Measurements from ENCODE around the gene DOK3. TPM values are rescaled to one million over a fixed set of nuclear protein-coding genes. Genes with fewer than 3 reads are reported as not detected.

The DOK3 gene
- total RNA-seq, 1 donor from 2014 or later: 1.1 TPM

DNA sequence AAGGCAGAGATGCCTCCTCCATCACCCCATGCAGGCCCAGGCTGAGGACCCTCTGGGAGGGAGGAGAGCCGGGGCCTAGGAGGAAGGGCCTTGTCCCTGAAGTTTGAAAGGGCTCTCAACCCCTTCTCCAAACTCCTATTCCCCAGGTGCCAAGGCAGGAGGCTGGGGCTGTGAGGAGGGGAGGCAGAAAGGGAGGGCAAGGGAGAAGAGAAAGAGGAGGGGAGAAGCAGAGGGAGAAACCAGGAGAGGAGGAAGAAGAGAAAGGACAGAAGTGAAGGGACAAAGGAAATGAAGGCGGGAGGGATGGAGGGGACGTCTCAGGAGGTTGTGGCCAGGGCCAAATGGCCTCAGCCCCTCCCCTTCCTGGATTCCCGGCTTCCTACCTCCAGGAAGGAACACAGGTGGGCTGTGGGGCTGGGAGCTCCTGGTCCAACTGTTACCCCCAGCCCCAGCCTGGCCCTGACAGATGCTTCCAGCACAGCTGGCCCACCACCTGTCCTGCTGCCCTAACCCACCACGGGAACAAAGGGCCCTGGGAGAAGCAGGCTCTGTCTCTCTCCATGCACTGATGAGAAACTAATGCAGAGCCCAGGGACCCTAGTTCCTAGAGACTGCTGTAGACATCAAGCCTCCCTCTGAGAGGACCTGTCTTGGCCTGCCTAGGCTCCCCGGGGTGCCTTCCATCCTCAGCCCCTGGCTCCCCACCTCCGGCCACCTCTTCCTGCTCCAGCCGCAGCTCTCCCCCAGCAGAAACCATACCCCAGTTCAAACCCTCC, 39.7 kb downstream of the DOK3 start:
- H3K4me3 ChIP-seq (ENCODE audit: low read depth, low read length): no peak overlapping the region
- DNase-seq (ENCODE audit: low read depth): no peak
- no peaks in the 10 kb centered on the region for H3K27me3 ChIP-seq (ENCODE audit: control insufficient read depth, insufficient read depth, low read length)
- no peak for TF ChIP-seq CTCF (IDR thresholded peaks at IDR 0.05; ENCODE audit: insufficient read depth, low read length, poor library complexity, severe bottlenecking)
- peaks cover 6% of the 10 kb centered on the region for H3K36me3 ChIP-seq (ENCODE audit: control insufficient read depth, insufficient read depth, low read length)

DNA sequence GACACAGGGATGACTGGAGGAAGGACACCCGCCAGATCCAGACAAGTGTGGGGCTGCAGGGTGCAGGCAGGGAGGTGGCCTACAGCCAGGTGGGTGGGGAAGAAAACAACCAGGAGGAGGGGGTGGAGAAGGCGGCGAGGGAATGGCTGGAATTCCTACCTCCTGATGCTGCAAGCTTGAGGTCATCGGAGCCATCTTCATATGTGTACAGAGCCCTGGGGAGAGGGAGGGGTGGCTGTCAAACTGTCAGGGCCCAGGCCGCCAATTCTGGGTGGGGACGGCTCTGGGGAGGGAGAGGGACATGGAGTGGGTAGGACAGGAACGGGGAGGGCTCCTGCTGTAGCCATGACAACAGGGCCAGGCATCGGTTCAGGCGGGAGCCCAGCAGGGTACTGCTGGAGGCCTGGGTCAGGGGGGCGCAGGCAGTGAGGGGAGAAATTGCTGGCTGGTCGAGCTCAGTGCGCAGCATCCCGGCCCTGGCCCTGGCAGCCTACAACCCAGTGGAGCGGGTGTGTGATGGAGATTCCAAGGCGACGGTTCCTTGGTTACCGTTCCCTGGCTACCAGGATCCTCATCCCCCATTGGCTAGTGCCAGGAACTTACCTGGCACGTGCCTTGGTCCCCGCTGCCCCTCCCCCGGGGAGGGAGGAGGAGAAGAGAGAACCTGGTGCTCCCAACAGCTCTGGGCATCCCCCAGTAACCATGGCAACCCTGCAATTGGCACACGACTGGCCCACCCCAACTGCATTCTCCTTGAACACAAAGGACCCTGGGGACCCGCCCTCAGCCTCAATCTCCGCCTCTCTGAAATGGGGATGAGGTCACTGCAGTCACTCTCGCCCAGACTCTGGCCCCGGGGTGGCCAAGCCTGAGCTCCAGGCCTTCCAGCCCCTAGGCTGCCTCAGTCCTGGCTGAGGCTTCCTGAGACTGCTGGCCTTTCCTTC, 40.7 kb downstream of the DOK3 start:
- H3K27me3 ChIP-seq (ENCODE audit: control insufficient read depth, insufficient read depth, low read length): no peaks in the 10 kb centered on the region
- no peak overlapping the region for H3K4me3 ChIP-seq (ENCODE audit: low read depth, low read length)
- no peak for DNase-seq (ENCODE audit: low read depth)
- peaks cover 6% of the 10 kb centered on the region for H3K36me3 ChIP-seq (ENCODE audit: control insufficient read depth, insufficient read depth, low read length)
- no peak for TF ChIP-seq CTCF (IDR thresholded peaks at IDR 0.05; ENCODE audit: insufficient read depth, low read length, poor library complexity, severe bottlenecking)

DNA sequence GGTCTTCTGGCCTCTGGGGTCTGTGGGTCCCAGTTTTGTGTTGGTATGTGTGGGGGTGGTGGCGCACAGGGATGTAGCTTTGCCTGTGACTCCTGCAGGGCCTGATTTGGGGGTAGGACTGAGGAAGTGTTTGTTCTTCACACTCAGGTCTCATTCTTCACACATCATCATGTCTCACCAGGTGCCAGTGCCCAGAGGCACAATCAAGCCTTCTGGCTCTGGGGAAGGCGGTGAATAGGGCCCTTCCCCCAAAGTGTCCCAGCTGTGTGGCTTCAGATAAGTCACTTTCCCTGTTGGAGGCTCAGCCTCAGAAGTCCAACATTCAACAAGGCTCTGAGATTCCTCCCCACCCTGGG, 41.3 kb downstream of the DOK3 start:
- H3K27me3 ChIP-seq (ENCODE audit: control insufficient read depth, insufficient read depth, low read length): no peaks in the 10 kb centered on the region
- peaks cover 6% of the 10 kb centered on the region for H3K36me3 ChIP-seq (ENCODE audit: control insufficient read depth, insufficient read depth, low read length)
- TF ChIP-seq CTCF (IDR thresholded peaks at IDR 0.05; ENCODE audit: insufficient read depth, low read length, poor library complexity, severe bottlenecking): no peak
- no peak for DNase-seq (ENCODE audit: low read depth)
- H3K4me3 ChIP-seq (ENCODE audit: low read depth, low read length): no peak overlapping the region

- no peaks in the 10 kb centered on the region for H3K27me3 ChIP-seq (ENCODE audit: control insufficient read depth, insufficient read depth, low read length)
- H3K36me3 ChIP-seq (ENCODE audit: control insufficient read depth, insufficient read depth, low read length): peaks cover 6% of the 10 kb centered on the region
These were observed 42.2 kb downstream of the DOK3 start for GRCh38 chr5:177467436-177467835.

DNA sequence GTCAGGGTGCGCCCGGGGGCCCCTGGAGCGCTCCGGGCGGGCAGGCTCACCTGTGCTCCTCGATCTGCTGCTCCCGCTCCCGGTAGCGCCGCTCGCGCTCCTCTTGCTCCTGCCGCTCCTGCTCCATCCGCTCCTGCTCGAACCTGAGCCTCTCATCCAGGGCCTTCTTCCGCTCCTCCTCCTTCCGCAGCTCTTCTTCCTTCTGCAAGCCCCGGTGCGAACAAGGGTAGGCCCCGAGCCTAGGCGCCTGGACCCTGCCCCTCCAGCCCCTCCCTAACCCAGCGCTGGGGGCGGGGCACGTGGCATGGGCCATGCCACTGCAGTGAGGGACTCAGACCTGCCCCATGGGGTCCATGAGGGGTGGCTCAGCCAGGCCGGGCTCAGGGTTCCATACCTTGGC, 42.8 kb downstream of the DOK3 start:
- TF ChIP-seq CTCF (IDR thresholded peaks at IDR 0.05; ENCODE audit: insufficient read depth, low read length, poor library complexity, severe bottlenecking): no peak
- no peak for DNase-seq (ENCODE audit: low read depth)

More at GRCh38 chr5:177467436-177467835, 42.2 kb downstream of the DOK3 start:
- DNase-seq (ENCODE audit: low read depth): no peak
- H3K4me3 ChIP-seq (ENCODE audit: low read depth, low read length): no peak overlapping the region
- TF ChIP-seq CTCF (IDR thresholded peaks at IDR 0.05; ENCODE audit: insufficient read depth, low read length, poor library complexity, severe bottlenecking): no peak

More for the DNA sequence above, 42.8 kb downstream of the DOK3 start:
- Histone ChIP-seq H3K27me3 (ENCODE audit: control insufficient read depth, insufficient read depth, low read length) (no peaks in the 10 kb centered on the region), H3K36me3 (ENCODE audit: control insufficient read depth, insufficient read depth, low read length) (peaks cover 6% of the 10 kb centered on the region), H3K4me3 (ENCODE audit: low read depth, low read length) (no peak overlapping the region)
